ENCODE data around the gene LYZL6. TPM values are rescaled to one million over a fixed set of nuclear protein-coding genes. Genes with fewer than 3 reads are reported as not detected.

Gene LYZL6
- total RNA-seq, 1 experiment from 2014 or later, result not detected

- ChIA-PET RAD21 (ENCODE audit: low non-redundant PET in 1 of 2, low total read pairs in 2 of 2, uncharacterized antibody in 2 of 2, unreplicated experiment in 2 of 2) (interaction anchor here in 1 of 2 experiments (0.7 kb wide), 1 partner anchor 115 kb away, joined by 5 read pairs; no protein-coding TSS in a partner anchor), CTCF (no interaction called here), POLR2A (no interaction called here)
- ATAC-seq, result no peak
- Histone ChIP-seq H2AFZ (ENCODE audit: low read depth, low read length, poor library complexity, severe bottlenecking) (no peak overlapping the region), H3K4me3 (replicated peaks in 1 of 2; ENCODE audit: low read depth in 1 of 2, low read length in 2 of 2) (no peak overlapping the region), H3K9me2 (ENCODE audit: insufficient read depth) (no peaks in the 10 kb centered on the region), H3K27ac (ENCODE audit: low read depth, low read length) (no peak overlapping the region), H3K4me2 (ENCODE audit: low read length) (no peak overlapping the region), H3K79me2 (ENCODE audit: insufficient read depth, low read length) (no peaks in the 10 kb centered on the region), H3K27me3 (ENCODE audit: insufficient read depth, low read length) (no peaks in the 10 kb centered on the region), H3K9me3 (ENCODE audit: control insufficient read depth in 1 of 2, insufficient read depth in 1 of 2, low read depth in 1 of 2, low read length in 2 of 2) (no peaks in the 10 kb centered on the region), H3K4me1 (ENCODE audit: control insufficient read depth in 1 of 2, insufficient read depth in 2 of 2, low read length in 2 of 2) (no peaks in the 10 kb centered on the region), H3K36me3 (ENCODE audit: control insufficient read depth in 1 of 2, insufficient read depth in 2 of 2, low read length in 2 of 2) (no peaks in the 10 kb centered on the region), H3K9ac (ENCODE audit: low read length) (no peak overlapping the region), H4K20me1 (ENCODE audit: insufficient read depth) (no peaks in the 10 kb centered on the region)
- BruUV-seq (replicated peaks), result no TSS peak
- DNase-seq (ENCODE audit: low read depth, low spot score), result no peak
- no peak for TF ChIP-seq REST (IDR thresholded peaks at IDR 0.05; ENCODE audit: low read depth)
- TF ChIP-seq, protein P1, sequence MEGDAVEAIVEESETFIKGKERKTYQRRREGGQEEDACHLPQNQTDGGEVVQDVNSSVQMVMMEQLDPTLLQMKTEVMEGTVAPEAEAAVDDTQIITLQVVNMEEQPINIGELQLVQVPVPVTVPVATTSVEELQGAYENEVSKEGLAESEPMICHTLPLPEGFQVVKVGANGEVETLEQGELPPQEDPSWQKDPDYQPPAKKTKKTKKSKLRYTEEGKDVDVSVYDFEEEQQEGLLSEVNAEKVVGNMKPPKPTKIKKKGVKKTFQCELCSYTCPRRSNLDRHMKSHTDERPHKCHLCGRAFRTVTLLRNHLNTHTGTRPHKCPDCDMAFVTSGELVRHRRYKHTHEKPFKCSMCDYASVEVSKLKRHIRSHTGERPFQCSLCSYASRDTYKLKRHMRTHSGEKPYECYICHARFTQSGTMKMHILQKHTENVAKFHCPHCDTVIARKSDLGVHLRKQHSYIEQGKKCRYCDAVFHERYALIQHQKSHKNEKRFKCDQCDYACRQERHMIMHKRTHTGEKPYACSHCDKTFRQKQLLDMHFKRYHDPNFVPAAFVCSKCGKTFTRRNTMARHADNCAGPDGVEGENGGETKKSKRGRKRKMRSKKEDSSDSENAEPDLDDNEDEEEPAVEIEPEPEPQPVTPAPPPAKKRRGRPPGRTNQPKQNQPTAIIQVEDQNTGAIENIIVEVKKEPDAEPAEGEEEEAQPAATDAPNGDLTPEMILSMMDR (IDR thresholded peaks at IDR 0.05 in 2 of 3, conservative IDR thresholded peaks at IDR 0.05 in 1 of 3; ENCODE audit: borderline replicate concordance in 1 of 3, insufficient read depth in 1 of 3, low read depth in 2 of 3, low read length in 2 of 3), result no peak
- TF ChIP-seq, protein P2, sequence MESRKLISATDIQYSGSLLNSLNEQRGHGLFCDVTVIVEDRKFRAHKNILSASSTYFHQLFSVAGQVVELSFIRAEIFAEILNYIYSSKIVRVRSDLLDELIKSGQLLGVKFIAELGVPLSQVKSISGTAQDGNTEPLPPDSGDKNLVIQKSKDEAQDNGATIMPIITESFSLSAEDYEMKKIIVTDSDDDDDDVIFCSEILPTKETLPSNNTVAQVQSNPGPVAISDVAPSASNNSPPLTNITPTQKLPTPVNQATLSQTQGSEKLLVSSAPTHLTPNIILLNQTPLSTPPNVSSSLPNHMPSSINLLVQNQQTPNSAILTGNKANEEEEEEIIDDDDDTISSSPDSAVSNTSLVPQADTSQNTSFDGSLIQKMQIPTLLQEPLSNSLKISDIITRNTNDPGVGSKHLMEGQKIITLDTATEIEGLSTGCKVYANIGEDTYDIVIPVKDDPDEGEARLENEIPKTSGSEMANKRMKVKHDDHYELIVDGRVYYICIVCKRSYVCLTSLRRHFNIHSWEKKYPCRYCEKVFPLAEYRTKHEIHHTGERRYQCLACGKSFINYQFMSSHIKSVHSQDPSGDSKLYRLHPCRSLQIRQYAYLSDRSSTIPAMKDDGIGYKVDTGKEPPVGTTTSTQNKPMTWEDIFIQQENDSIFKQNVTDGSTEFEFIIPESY (IDR thresholded peaks at IDR 0.05; ENCODE audit: extremely low read depth, insufficient replicate concordance, low read length), result no peak
- TF ChIP-seq JUND (IDR thresholded peaks at IDR 0.05), result no peak
- TF ChIP-seq RAD21 (IDR thresholded peaks at IDR 0.05; ENCODE audit: low read depth), result no peak
- TF ChIP-seq EGR1 (IDR thresholded peaks at IDR 0.05; ENCODE audit: low read depth), result no peak
- TF ChIP-seq SIN3A (IDR thresholded peaks at IDR 0.05; ENCODE audit: low read depth), result no peak
- TF ChIP-seq EZH2phosphoT487 (IDR thresholded peaks at IDR 0.05; ENCODE audit: borderline replicate concordance), result no peak
- no peak for TF ChIP-seq POLR2AphosphoS5 (IDR thresholded peaks at IDR 0.05; ENCODE audit: low read depth, low read length)
- no peak for TF ChIP-seq FOSL1 (IDR thresholded peaks at IDR 0.05; ENCODE audit: low read depth)
- no peak for TF ChIP-seq POLR2A (IDR thresholded peaks at IDR 0.05; ENCODE audit: borderline replicate concordance, extremely low read depth, insufficient read depth, insufficient read length)
- intact Hi-C loops (cut with micrococcal nuclease), result no loop called here
These were observed 53.4 kb downstream of the LYZL6 start for GRCh38 chr17:35889818-35890773.
